Retina (tissue), 1 donor: ENCODE results near the gene MAP1S.

Experiments
- DNase-seq: peaks from one replicate; pipeline ENCODE4 v3.0.0-alpha.2; 2016

Gene MAP1S, protein sequence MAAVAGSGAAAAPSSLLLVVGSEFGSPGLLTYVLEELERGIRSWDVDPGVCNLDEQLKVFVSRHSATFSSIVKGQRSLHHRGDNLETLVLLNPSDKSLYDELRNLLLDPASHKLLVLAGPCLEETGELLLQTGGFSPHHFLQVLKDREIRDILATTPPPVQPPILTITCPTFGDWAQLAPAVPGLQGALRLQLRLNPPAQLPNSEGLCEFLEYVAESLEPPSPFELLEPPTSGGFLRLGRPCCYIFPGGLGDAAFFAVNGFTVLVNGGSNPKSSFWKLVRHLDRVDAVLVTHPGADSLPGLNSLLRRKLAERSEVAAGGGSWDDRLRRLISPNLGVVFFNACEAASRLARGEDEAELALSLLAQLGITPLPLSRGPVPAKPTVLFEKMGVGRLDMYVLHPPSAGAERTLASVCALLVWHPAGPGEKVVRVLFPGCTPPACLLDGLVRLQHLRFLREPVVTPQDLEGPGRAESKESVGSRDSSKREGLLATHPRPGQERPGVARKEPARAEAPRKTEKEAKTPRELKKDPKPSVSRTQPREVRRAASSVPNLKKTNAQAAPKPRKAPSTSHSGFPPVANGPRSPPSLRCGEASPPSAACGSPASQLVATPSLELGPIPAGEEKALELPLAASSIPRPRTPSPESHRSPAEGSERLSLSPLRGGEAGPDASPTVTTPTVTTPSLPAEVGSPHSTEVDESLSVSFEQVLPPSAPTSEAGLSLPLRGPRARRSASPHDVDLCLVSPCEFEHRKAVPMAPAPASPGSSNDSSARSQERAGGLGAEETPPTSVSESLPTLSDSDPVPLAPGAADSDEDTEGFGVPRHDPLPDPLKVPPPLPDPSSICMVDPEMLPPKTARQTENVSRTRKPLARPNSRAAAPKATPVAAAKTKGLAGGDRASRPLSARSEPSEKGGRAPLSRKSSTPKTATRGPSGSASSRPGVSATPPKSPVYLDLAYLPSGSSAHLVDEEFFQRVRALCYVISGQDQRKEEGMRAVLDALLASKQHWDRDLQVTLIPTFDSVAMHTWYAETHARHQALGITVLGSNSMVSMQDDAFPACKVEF

DNA sequence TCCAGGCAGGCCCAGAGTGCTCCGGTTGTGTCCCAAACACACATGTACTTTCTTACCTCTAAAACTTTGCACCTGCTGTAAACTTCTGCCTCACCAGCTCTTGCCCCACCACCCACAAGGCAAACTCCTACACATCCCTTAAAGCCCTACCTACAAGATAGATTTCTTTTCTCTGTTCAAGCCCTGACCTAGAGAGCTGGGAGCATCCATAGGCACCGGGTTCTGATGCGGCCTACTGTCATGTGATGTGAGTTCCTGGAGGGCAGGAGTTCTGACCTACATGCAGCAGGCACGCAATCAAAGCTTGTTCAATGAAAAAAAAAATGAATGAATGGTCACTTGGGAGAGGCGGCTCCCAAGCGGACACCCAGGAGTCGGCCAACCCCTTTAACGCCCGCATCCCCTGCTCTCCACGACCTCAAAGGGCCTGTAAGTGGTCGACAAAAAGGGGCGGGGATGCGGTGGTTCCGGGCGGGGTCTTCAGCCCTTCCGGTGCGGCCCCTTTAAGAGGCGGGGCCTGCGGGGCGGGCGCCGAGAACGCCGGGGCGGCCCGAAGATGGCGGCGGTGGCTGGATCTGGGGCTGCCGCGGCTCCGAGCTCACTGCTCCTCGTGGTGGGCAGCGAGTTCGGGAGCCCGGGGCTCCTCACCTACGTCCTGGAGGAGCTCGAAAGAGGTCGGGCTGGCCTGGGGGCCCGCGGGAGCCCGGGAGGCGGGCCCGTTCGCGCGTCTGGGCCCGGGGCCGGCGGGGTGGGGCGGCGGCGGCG, at the start of gene MAP1S:
Gene MAP1S (plus strand): TSS at position 534 of the 765 bp plus-strand sequence. CDS start 23 bp downstream, at position 557.
- DNase-seq, result peak; percentile 91

GRCh38 chr19:17671906-17672305, 47.4 kb upstream of the MAP1S start:
- no peak for DNase-seq

GRCh38 chr19:17673937-17674799, 45.1 kb upstream of the MAP1S start:
- DNase-seq, result no peak

- no peak for DNase-seq
These were observed 43.0 kb upstream of the MAP1S start for GRCh38 chr19:17676295-17676694.

DNA sequence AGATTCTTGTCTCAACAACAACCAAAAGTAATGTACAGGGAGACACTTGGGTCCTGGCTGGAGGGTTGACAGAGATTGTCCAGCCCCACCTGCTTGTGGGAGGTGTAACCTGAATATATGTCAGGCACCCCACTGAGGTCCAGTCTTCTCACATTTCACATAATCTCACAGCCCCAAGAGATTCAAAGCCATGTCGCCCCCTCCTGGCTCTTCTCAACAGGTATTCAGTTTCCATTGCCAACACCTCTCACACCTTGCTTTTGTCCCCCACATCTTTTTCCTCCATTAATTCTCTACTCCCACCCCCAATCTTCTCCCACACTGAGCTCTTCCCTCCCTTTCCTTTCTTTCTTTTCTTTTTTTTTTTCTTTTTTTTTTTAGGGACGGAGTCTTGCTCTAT, 42.3 kb upstream of the MAP1S start:
- no peak for DNase-seq

GRCh38 chr19:17678836-17679235, 40.4 kb upstream of the MAP1S start:
- DNase-seq, result no peak

DNA sequence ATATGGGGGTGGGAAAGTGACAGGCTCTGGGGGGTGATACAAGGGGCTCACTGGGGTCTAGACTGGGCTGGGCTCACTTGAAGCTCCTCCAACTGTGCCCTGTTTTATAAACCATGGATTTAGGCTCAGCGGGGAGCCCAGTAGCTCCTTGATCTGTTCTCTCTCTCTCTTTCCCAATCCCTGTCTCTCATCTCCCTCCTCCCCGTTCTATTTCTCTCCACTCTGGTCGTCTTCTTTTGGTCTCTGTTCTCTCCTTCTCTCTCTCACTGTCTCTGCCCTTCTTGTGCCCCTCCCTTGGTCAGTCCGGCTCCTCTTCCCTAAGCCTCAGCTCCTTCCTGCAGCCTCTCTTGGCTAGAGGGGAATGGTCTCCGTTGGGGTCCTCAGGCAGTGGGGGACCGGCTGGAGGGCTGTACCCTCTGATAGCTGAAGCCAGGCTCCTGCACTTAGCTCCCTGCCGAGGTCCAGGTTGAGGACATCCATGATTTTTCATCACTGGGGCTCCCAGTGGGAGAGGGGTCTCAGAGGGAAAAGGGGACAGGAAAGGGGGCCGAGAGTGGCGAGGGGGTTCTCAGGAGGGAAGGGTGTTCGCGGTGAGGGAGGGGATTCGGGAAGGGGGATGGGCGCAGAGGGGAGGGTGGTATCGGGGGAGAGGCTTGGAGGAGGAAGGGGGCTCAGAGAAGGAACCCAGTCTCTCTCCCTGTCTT, 39.6 kb upstream of the MAP1S start:
- no peak for DNase-seq

DNA sequence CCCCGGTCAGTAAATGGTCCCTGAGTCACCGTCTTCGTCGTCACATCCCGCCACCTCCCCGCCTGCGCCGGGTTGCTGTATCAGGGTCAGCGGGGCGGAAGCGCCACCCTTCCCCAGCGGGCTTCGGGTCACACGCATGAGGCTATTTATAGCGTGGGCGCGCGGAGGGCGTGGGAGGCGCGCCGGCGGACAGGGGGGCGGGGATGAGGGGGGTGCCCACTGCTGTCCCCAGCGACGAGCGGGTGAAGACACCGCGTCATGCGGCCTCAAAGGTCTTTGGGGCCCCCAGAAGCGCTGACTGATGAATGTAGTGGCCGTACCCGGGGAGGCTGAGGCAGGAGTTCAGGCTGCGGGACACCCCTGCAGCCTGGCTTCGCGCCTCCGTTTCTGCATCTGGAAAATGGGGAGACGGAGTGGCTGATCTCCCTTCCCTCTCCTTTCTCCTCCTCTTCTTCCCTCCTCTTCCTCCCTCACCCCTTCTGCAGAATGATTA, 39.0 kb upstream of the MAP1S start:
- peak; percentile 67 for DNase-seq

DNA sequence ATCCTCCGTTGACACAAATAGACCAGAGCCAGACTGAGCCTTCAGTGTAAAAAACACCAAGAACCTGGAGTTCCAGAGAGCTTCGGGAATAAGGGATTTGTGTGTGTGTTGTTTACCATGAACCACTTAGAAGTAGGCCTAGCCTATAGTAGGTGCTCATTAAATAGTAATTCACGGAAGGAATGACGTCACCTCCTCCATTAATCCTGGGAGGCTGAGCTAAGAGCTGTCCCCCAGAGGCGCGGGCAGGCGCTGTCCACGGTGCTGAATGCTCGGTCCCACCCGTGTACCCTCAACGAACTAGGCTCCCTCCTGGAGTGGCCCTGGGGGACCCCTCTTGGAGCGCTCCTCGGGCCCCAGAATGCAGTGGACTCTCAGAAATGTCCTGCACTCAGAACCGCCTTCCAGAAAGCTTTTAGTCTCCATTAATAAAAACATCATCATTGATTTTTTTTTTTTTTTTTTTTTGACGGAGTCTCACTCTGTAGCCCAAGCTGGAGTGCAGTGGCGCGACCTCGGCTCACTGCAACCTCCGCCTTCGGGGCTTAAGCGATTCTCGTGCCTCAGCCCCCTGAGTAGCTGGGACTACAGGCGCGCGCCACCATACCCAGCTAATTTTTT, 37.7 kb upstream of the MAP1S start:
- peak; percentile 61 for DNase-seq

GRCh38 chr19:17682273-17682672, 37.0 kb upstream of the MAP1S start:
- no peak for DNase-seq

DNA sequence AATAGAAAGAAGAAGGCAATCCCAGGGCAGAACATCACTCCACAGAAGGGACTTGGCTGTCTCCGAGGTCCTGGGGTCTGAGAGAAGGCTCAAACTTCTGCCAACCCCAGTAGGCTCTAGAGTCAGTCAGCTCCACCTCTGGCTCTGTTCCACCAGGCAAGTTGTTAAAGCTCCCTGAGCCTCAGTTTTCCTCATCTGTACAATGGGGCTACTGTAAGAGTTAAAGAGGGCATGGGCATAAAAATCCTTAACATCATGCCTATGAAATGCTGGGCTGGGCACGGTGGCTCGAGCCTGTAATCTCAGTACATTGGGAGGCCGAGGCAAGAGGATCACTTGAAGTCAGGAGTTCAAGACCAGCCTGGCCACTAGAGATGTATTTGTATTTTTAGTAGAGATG, 36.2 kb upstream of the MAP1S start:
- DNase-seq, result no peak

GRCh38 chr19:17684256-17684655, 35.0 kb upstream of the MAP1S start:
- no peak for DNase-seq

DNA sequence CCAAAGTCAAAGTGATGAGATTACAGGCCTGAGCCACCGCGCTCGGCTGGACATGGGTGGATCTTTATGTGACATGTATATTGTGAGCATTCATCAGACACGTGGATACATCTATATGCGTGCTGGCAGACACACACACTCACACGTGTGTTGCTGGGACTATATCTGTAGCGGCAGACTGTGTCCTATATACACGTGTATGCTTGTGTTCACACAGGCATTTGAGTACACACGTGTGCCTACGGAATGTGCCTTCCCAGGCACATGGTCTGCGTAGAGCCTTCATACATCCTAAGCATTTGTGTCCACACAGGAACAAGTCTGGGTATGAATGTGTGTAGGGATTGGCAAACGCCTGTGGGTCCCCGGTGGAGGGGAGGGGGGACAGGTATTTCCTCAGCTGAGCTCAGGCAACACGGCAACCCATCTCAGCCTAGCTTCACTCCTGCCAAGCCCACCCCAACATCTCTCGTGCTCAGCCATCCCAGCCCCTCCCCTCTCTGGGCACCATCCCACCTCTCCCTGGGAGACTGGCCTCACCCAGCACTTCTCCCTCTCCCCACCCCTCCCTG, 33.7 kb upstream of the MAP1S start:
- no peak for DNase-seq

DNA sequence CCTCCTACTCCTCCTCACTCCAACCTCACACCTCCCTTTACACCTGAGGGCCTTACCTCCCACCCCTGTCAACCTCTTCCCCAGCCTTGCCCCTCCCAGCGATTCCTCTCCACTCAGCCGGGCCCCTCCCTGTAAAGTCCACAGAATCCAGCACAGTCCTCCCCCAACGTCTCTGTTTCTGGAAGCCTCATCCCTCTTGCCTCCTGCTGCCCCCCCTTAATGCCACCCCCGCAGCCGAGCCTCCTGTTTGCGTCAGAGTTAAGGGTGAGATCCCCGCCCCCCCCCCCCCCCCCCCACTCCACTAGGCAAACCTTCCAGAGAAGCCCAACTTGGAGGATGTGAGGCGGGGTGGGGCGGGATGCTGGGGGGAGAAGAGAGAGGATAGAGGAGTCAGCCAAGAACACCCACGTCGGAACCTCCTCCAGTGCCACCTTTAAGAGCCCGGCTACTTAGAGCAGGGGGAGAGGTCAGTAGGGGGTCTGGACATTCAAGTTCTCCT, 33.2 kb upstream of the MAP1S start:
- no peak for DNase-seq

- no peak for DNase-seq
These were observed 32.7 kb upstream of the MAP1S start for GRCh38 chr19:17686592-17687024.

- peak; percentile 44 for DNase-seq
These were observed 32.0 kb upstream of the MAP1S start for GRCh38 chr19:17687141-17687856.

DNA sequence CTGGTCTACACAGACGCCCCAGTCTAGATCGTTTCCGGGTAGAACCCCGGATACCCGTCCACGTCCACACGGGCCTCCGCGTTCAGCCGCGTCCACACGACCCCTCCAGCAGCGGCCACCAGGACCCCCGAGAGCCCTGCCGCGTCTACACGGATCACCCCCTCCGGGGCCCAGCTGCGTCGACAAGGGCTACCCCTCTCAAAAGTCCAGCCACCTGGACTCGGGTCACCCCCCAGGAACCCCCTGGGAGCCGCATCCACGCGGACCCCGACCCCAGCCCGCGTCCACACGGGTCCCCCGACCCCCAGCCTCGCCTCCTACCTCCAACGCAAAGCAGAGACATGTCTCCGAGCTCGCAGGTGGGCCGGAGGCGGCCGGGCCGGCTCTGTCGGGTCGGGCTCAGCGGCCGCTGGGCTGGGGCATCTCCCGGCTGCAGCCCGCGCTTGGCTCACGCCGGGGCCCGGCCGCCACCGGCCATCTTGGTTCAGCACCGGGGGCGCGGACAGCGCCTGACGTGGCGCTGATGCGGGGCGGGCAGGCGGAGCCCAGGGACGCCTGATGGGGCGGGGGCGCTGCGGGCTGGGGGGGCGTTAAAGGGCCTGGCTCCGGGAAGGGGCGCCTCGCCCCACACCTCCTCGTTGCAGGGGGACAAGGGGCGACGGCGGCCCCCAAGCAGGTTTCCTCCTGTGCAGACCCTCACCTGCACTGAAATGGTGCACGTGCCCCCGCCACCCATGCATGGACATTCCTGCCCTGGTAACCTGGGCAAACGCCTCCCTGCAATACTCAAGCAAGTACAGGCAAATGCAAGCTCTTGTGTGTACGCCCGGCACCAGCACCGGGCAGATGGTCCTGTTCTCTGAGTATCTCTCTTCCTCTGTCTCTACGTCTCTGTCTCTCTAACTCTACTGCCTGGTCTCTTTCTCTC, 31.2 kb upstream of the MAP1S start, which contains the start of gene UNC13A:
Gene UNC13A (minus strand): TSS at position 498 of the 928 bp plus-strand sequence. CDS start 155 bp downstream, at position 343.
- DNase-seq, result peak; percentile 67
